Measurements from ENCODE around the gene ZNF487.
A peak's percentile ranks its signal among the peaks of the same experiment; 100 is the strongest.

DNA sequence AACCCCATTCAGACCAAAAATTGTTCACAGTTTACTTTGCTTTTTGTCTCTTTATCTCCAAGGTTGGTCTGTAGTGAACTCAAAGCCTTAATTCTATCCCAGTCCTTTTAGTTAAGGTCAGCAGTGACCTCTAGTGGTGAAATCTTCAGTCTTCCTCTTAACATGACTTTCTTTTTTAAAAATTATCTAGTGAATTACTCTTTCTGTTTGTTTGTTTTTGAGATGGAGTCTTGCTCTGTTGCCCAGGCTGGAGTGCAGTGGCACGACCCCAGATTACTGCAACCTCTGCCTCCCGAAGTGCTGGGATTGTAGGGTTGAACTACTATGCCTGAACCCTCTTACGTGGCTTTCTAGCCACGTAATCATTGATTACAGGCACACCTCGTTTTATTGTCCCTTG is 25.0 kb downstream of the ZNF487 start:
- TF ChIP-seq, protein P1, sequence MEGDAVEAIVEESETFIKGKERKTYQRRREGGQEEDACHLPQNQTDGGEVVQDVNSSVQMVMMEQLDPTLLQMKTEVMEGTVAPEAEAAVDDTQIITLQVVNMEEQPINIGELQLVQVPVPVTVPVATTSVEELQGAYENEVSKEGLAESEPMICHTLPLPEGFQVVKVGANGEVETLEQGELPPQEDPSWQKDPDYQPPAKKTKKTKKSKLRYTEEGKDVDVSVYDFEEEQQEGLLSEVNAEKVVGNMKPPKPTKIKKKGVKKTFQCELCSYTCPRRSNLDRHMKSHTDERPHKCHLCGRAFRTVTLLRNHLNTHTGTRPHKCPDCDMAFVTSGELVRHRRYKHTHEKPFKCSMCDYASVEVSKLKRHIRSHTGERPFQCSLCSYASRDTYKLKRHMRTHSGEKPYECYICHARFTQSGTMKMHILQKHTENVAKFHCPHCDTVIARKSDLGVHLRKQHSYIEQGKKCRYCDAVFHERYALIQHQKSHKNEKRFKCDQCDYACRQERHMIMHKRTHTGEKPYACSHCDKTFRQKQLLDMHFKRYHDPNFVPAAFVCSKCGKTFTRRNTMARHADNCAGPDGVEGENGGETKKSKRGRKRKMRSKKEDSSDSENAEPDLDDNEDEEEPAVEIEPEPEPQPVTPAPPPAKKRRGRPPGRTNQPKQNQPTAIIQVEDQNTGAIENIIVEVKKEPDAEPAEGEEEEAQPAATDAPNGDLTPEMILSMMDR (IDR thresholded peaks at IDR 0.05; ENCODE audit: low read depth, low read length, poor library complexity, severe bottlenecking): peak; percentile 65
- TF ChIP-seq EZH2phosphoT487 (IDR thresholded peaks at IDR 0.05; ENCODE audit: borderline replicate concordance, low read length): no peak

Measured in DOHH2 (cell line).